GM10248 (cell line): ENCODE data around the gene ATP10B.

Experiments
- CTCF ChIA-PET: fragments of 300-600 bp; sonication (Branson Sonifier 250); formaldehyde crosslinking; extraction: SDS; loops from one replicate; lab custom pipeline; 2021; ENCODE audit warnings: antibody characterized with exemption; lab: Yijun Ruan, JAX
- POLR2A ChIA-PET: fragments of 350-650 bp; sonication (Branson Sonifier 250); formaldehyde crosslinking; extraction: SDS; loops from one replicate; lab custom pipeline; 2020; ENCODE audit warnings: antibody characterized with exemption; lab: Yijun Ruan, JAX
- DNase-seq: peaks from one replicate; pipeline ENCODE4 v3.0.0; 2012; ENCODE audit errors: extremely low spot score
- TF ChIP-seq, protein P1 (sequence below): IDR thresholded peaks from 2 replicates; pipeline ENCODE4 v1.5.1; 2012; ENCODE audit warnings: mild to moderate bottlenecking, low read depth; ENCODE audit errors: extremely low read depth, missing control alignments, control extremely low read depth

The ATP10B gene

DNA sequence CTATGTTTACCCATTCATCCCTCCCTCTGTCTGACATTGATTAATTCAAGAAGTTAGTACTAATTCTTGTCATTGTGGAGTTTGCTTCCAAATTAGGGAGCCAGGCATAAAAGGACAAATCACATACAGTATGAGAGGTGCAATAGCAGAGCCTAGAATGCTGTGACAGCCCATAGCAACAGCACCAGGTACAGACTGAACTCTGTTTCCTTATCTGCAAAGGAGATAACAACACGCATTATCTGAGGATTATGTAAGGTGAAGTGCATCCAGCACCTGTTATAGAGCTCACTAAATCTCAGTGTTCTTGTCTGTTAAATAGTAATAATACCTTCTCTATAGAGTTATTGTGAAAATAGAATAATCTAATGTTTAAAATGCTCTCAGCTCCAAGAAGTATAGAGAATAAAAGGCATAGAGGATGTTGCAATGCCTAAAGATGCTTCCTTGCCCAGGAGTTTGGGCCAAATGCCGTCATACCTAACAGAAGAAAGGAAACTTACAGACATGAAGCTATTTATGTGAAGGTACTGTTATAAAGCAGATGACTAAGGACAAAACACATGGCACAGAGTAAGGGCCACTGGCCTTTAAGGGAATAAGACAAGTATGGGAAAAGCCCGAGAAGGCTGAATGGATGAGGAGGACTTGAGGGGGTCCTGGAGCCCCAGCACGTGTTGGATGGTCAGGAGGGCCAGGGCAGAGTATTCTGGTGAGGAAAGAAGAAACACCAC lies 214.5 kb downstream of the ATP10B start:
- CTCF ChIA-PET, result interaction anchor here (1.0 kb wide), 1 partner anchor 8 kb away, joined by 3 read pairs; no protein-coding TSS in a partner anchor
- POLR2A ChIA-PET, result no interaction called here
- DNase-seq, result no peak
- TF ChIP-seq, protein P1, sequence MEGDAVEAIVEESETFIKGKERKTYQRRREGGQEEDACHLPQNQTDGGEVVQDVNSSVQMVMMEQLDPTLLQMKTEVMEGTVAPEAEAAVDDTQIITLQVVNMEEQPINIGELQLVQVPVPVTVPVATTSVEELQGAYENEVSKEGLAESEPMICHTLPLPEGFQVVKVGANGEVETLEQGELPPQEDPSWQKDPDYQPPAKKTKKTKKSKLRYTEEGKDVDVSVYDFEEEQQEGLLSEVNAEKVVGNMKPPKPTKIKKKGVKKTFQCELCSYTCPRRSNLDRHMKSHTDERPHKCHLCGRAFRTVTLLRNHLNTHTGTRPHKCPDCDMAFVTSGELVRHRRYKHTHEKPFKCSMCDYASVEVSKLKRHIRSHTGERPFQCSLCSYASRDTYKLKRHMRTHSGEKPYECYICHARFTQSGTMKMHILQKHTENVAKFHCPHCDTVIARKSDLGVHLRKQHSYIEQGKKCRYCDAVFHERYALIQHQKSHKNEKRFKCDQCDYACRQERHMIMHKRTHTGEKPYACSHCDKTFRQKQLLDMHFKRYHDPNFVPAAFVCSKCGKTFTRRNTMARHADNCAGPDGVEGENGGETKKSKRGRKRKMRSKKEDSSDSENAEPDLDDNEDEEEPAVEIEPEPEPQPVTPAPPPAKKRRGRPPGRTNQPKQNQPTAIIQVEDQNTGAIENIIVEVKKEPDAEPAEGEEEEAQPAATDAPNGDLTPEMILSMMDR, result no peak

DNA sequence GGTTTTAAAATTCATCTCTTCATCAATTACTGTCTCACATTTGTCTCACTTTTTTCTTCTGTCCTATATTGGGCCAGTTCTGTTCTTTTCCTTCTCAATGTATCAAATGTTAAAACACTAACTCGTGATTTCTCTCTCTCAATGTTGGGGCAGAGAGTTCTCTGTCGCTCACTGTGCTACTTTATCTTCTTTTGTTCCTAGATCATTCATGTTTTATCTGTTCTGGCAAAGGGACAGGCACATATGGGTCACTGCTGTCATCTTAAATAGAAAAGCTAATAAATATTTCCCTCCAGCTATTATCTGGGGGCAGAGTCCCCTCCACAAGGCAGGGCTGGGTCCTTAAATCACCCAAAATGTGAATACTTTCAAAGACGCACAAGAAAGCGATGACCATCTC lies 216.3 kb downstream of the ATP10B start:
- TF ChIP-seq, protein P1, result no peak
- CTCF ChIA-PET, result no interaction called here
- DNase-seq, result no peak
- POLR2A ChIA-PET, result no interaction called here

DNA sequence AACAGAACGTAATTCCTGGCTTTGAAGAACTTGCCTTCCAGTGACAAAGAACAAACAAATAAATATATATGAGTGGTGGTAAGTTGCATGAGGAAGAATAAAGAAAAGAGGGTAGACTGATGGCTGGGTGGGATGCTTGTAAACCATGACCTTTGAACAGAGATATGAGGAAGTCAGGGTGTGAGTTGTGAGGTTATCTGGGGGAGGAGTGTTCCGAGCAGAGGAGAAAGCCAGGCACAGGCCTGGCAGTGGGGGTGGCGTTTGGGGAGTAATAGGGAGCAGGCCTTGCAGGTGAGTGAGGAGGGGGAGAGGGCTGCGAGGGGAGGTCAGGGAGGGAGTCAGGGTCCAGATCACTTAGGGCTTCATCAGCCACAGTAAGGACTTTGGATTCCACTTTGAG lies 217.0 kb downstream of the ATP10B start:
- POLR2A ChIA-PET, result no interaction called here
- CTCF ChIA-PET, result no interaction called here
- no peak for DNase-seq
- TF ChIP-seq, protein P1, result no peak

DNA sequence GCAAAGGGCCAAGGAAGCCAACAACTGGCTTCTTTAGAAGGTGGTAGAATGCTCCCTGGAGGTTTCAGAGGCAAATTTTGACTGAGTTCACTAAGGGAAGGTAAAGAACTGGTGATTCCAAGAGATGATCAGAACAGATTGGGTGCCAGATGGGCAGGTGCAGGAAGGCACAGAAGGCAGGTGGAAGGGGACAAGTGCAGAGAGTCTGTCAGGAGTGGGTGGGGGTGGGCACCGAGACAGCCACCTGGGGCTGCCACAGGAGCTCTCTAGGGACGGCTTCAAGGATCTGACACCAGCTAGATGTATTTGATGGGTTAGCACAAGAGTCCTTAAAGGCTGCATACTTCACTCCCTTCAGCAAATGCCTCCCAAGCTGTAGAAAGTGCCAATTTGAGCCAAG lies 223.0 kb downstream of the ATP10B start:
- CTCF ChIA-PET, result interaction anchor here (1.3 to 1.7 kb wide), 2 partner anchors 11 to 189 kb away, joined by 4 to 5 read pairs; no protein-coding TSS in a partner anchor
- POLR2A ChIA-PET, result no interaction called here
- TF ChIP-seq, protein P1, result no peak
- no peak for DNase-seq

DNA sequence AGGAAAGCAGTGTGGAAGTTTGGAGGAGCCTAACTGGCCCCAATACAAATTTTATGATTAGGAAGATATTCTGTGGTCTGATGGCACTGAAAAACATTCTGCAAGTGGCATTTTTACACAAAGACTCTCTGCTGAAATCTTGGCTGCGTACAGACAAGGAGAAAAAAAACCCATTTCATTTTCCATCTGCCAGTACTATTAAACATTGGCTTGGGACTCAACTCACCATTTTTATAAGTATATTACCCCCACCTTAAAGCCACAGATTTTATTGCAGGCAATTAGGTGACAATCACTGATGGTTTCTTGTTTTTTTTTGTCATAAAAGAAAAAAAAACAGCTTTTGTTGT lies 223.4 kb downstream of the ATP10B start:
- ChIA-PET POLR2A (no interaction called here), CTCF (no interaction called here)
- TF ChIP-seq, protein P1, result no peak
- DNase-seq, result no peak

DNA sequence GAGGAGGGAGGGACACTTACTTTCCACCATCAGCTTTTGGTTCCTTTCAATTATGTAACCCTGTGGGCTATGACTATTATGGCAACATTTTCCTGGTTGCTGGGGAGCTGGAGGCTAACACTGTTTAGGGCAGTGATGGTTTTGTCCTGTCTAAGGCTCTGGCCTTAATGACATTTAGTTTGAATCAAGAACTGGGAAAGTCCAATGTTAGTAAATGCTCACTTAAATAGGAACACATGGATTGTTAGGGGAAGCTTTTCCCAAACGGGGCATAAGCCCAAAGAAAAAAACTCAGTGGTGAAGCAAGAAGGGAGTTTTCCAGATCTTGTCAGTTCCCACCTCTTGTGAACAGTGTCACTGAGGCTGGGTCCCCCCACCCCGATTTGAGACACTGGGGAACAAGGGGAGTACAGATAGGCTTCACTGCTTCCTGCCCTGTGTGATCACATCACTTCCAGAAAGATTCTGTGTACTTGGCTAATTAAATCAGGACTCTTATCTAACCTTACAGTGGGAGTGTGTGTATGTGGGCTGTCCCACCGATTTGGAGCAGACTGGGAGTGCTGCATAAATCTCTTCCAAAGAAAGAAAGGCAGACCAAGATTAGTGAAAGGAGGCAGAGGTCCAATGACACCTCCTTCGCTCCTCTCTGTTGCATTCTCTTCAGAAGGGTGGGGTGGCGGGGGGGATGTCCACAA lies 223.9 kb downstream of the ATP10B start:
- ChIA-PET CTCF (interaction anchor here (1.0 kb wide), 2 partner anchors 10 to 94 kb away, joined by 3 read pairs; no protein-coding TSS in a partner anchor), POLR2A (no interaction called here)

More for the DNA sequence above, 223.9 kb downstream of the ATP10B start:
- DNase-seq, result no peak
- TF ChIP-seq, protein P1, result no peak
